Measurements from ENCODE around the gene TP53I13.

Gene TP53I13

GRCh38 chr17:29593591-29594518, 25.4 kb downstream of the TP53I13 start:
- DNase-seq (ENCODE audit: low read depth): peak; percentile 43

GRCh38 chr17:29594519-29595090, 26.1 kb downstream of the TP53I13 start:
- DNase-seq (ENCODE audit: low read depth): no peak

GRCh38 chr17:29595107-29595942, 26.8 kb downstream of the TP53I13 start:
- no peak for DNase-seq (ENCODE audit: low read depth)

GRCh38 chr17:29595943-29596774, 27.7 kb downstream of the TP53I13 start:
- DNase-seq (ENCODE audit: low read depth): no peak

GRCh38 chr17:29596811-29597210, 28.3 kb downstream of the TP53I13 start:
- no peak for DNase-seq (ENCODE audit: low read depth)

- no peak for DNase-seq (ENCODE audit: low read depth)
Measured at GRCh38 chr17:29597361-29598172, 29.1 kb downstream of the TP53I13 start.

GRCh38 chr17:29603109-29603674, 34.7 kb downstream of the TP53I13 start:
- DNase-seq (ENCODE audit: low read depth): no peak

- DNase-seq (ENCODE audit: low read depth): no peak
Measured at GRCh38 chr17:29607557-29608195, 39.2 kb downstream of the TP53I13 start.

GRCh38 chr17:29608986-29609385, 40.5 kb downstream of the TP53I13 start:
- DNase-seq (ENCODE audit: low read depth): no peak

- no peak for DNase-seq (ENCODE audit: low read depth)
Measured at GRCh38 chr17:29610395-29610794, 41.9 kb downstream of the TP53I13 start.

GRCh38 chr17:29611351-29612093, 43.0 kb downstream of the TP53I13 start:
- DNase-seq (ENCODE audit: low read depth): no peak

GRCh38 chr17:29612094-29612403, 43.5 kb downstream of the TP53I13 start:
- no peak for DNase-seq (ENCODE audit: low read depth)

- DNase-seq (ENCODE audit: low read depth): no peak
Measured at GRCh38 chr17:29612404-29613280, 44.1 kb downstream of the TP53I13 start.

- DNase-seq (ENCODE audit: low read depth): peak; percentile 65
Measured at GRCh38 chr17:29613352-29613837, 44.9 kb downstream of the TP53I13 start.

- no peak for DNase-seq (ENCODE audit: low read depth)
Measured at GRCh38 chr17:29613856-29614255, 45.4 kb downstream of the TP53I13 start.

GRCh38 chr17:29614349-29615047, 46.0 kb downstream of the TP53I13 start:
- DNase-seq (ENCODE audit: low read depth): no peak

- DNase-seq (ENCODE audit: low read depth): peak; percentile 35
Measured at GRCh38 chr17:29615048-29615385, 46.5 kb downstream of the TP53I13 start.
